DOHH2 (cell line): Measurements from ENCODE around the gene MAP3K7CL.

Experiments used
- H3F3A ChIP-seq: fragments of 200-600 bp; sonication (generic), shearing (Covaris generic); 2 replicates; pipeline ENCODE4 v1.6.0; 2016; ENCODE audit warnings: antibody characterized with exemption, mild to moderate bottlenecking; ENCODE audit not compliant: control insufficient read depth, insufficient read depth
- H3K27ac ChIP-seq: fragments of 200-600 bp; sonication (generic); 2 replicates; pipeline ENCODE4 v1.5.1; 2014; ENCODE audit warnings: low read depth, mild to moderate bottlenecking, low read length, moderate library complexity
- H3K27me3 ChIP-seq: fragments of 200-600 bp; sonication (generic); 2 replicates; pipeline ENCODE4 v1.6.1; 2014; ENCODE audit warnings: mild to moderate bottlenecking, low read length, mixed read lengths; ENCODE audit not compliant: control insufficient read depth
- H3K36me3 ChIP-seq: fragments of 200-600 bp; sonication (generic); 2 replicates; pipeline ENCODE4 v1.6.1; 2014; ENCODE audit warnings: mild to moderate bottlenecking, low read length, moderate library complexity, mixed read lengths; ENCODE audit not compliant: control insufficient read depth
- H3K4me1 ChIP-seq: fragments of 200-600 bp; sonication (generic); 2 replicates; pipeline ENCODE4 v1.6.1; 2014; ENCODE audit warnings: mild to moderate bottlenecking, low read length, mixed read lengths; ENCODE audit not compliant: control insufficient read depth
- H3K4me2 ChIP-seq: fragments of 200-600 bp; sonication (generic); 2 replicates; pipeline ENCODE4 v1.6.0; 2014; ENCODE audit warnings: mild to moderate bottlenecking, low read length, moderate library complexity
- H3K4me3 ChIP-seq: fragments of 200-600 bp; sonication (generic); 2 replicates; pipeline ENCODE4 v1.5.1; 2014; ENCODE audit warnings: mild to moderate bottlenecking, low read length, mixed read lengths
- H3K79me2 ChIP-seq: fragments of 200-600 bp; sonication (generic); 2 replicates; pipeline ENCODE4 v1.6.1; 2014; ENCODE audit warnings: mild to moderate bottlenecking, low read length, mixed read lengths; ENCODE audit not compliant: control insufficient read depth
- H3K9me2 ChIP-seq: fragments of 200-600 bp; sonication (generic); replicated peaks from 2 replicates; pipeline ENCODE4 v1.6.1; 2014; ENCODE audit warnings: mild to moderate bottlenecking, low read length, mixed read lengths; ENCODE audit not compliant: control insufficient read depth
- H3K9me3 ChIP-seq: fragments of 200-600 bp; sonication (generic); 2 replicates; pipeline ENCODE4 v1.6.1; 2014; ENCODE audit warnings: antibody characterized with exemption, low read length, mixed read lengths; ENCODE audit not compliant: control insufficient read depth, insufficient read depth
- H4K20me1 ChIP-seq: fragments of 200-600 bp; sonication (generic); 2 replicates; pipeline ENCODE4 v1.6.0; 2014; ENCODE audit warnings: low read depth, mild to moderate bottlenecking, antibody characterized with exemption, low read length, moderate library complexity; ENCODE audit not compliant: control insufficient read depth, insufficient read depth
- EZH2phosphoT487 ChIP-seq: fragments of 200-600 bp; sonication (generic); IDR thresholded peaks from 2 replicates; pipeline ENCODE4 v1.6.1; 2017; ENCODE audit warnings: borderline replicate concordance, mild to moderate bottlenecking, antibody characterized with exemption, low read length, moderate library complexity, mixed read lengths
- TF ChIP-seq, protein P1 (sequence below): fragments of 200-600 bp; sonication (generic); IDR thresholded peaks from one replicate; pipeline ENCODE4 v1.5.1; 2014; ENCODE audit warnings: antibody characterized with exemption, mild to moderate bottlenecking, low read depth, low read length; ENCODE audit not compliant: poor library complexity, severe bottlenecking

Gene MAP3K7CL

DNA sequence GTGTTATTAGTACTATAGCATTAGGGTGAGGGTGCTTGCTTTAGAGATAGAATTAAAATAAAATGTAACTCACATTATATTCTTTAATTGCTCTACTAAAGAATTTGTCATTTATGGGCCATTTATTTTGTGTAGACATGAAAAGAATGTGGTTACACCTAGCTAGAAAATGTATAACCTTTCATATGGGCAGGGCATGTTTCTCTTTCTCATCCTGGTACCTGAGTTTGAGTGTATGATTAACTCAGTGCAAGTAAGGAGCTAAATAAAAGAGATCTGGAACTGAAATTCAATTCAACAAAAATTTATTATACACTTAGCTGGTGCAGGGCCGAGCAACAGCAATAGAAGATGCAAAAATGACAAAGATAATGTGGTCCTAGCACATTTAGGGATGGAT, 47.4 kb downstream of the MAP3K7CL start:
- no peaks in the 10 kb centered on the region for H4K20me1 ChIP-seq
- no peak overlapping the region for H3K4me2 ChIP-seq
- no peaks in the 10 kb centered on the region for H3K36me3 ChIP-seq
- H3K27ac ChIP-seq: no peak overlapping the region
- H3K9me2 ChIP-seq: no peaks in the 10 kb centered on the region
- no peak for TF ChIP-seq EZH2phosphoT487
- TF ChIP-seq, protein P1, sequence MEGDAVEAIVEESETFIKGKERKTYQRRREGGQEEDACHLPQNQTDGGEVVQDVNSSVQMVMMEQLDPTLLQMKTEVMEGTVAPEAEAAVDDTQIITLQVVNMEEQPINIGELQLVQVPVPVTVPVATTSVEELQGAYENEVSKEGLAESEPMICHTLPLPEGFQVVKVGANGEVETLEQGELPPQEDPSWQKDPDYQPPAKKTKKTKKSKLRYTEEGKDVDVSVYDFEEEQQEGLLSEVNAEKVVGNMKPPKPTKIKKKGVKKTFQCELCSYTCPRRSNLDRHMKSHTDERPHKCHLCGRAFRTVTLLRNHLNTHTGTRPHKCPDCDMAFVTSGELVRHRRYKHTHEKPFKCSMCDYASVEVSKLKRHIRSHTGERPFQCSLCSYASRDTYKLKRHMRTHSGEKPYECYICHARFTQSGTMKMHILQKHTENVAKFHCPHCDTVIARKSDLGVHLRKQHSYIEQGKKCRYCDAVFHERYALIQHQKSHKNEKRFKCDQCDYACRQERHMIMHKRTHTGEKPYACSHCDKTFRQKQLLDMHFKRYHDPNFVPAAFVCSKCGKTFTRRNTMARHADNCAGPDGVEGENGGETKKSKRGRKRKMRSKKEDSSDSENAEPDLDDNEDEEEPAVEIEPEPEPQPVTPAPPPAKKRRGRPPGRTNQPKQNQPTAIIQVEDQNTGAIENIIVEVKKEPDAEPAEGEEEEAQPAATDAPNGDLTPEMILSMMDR: no peak
- H3K79me2 ChIP-seq: no peaks in the 10 kb centered on the region
- H3K27me3 ChIP-seq: no peaks in the 10 kb centered on the region
- peaks cover 14% of the 10 kb centered on the region for H3K4me1 ChIP-seq
- H3K9me3 ChIP-seq: no peaks in the 10 kb centered on the region
- no peak overlapping the region for H3K4me3 ChIP-seq
- no peaks in the 10 kb centered on the region for H3F3A ChIP-seq

DNA sequence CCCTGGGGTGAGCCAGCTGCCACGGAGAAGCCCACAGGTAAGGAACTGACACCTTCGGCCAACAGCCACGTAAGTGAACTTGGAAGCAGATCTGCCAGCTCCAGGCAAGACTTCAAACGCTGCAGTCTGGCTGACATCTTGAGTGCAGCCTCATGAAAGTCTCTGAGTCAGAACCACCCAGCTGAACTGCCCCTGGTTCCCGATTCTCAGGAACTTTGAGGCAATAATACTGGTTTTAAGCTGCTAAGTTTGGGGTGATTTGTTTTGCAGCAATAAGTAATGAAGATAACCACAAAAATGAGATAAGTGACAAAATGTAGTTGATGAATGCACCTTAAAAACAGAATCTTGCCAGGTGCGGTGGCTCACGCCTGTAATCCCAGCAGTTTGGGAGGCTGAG, 48.5 kb downstream of the MAP3K7CL start:
- Histone ChIP-seq H3K27ac (no peak overlapping the region), H3K36me3 (no peaks in the 10 kb centered on the region), H3K79me2 (no peaks in the 10 kb centered on the region), H3K9me2 (no peaks in the 10 kb centered on the region), H3K9me3 (no peaks in the 10 kb centered on the region), H4K20me1 (no peaks in the 10 kb centered on the region), H3K4me2 (no peak overlapping the region), H3K4me1 (peaks cover 17% of the 10 kb centered on the region), H3K27me3 (no peaks in the 10 kb centered on the region), H3K4me3 (no peak overlapping the region), H3F3A (no peaks in the 10 kb centered on the region)
- TF ChIP-seq, protein P1: no peak
- no peak for TF ChIP-seq EZH2phosphoT487

DNA sequence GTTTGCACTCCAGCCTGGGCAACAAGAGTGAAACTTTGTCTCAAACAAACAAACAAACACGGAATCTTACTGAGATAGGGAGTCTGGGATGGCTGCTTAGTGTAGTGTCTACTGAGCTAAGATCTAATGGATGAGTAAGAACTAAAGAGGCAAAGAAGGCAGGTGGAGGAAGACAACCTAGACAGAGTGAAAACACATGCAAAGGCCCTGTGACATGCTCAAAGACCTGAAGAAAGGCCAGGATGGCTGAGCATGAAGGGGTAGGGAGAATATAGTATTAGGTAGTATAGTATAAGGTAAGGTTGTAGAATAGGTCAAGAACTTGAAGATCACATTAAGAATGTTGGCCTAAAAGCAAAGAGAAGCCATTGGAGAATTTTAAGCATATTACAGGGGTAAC, 49.1 kb downstream of the MAP3K7CL start:
- Histone ChIP-seq H3K27me3 (no peaks in the 10 kb centered on the region), H3K79me2 (no peaks in the 10 kb centered on the region), H3F3A (no peaks in the 10 kb centered on the region), H3K9me2 (no peaks in the 10 kb centered on the region), H3K4me2 (no peak overlapping the region), H4K20me1 (no peaks in the 10 kb centered on the region), H3K36me3 (no peaks in the 10 kb centered on the region), H3K4me1 (peaks cover 22% of the 10 kb centered on the region), H3K27ac (no peak overlapping the region), H3K4me3 (no peak overlapping the region), H3K9me3 (no peaks in the 10 kb centered on the region)
- TF ChIP-seq, protein P1: no peak
- no peak for TF ChIP-seq EZH2phosphoT487
